Mesenchymal stem cell (in vitro differentiated cells and primary cell): ENCODE results near the gene FERMT3.
A peak's percentile ranks its signal among the peaks of the same experiment; 100 is the strongest.

Experiments used
- DNase-seq: peaks from one replicate; pipeline ENCODE4 v3.0.0-alpha.2; 2013
- H2AFZ ChIP-seq: one replicate; pipeline ENCODE4 v1.6.1; 2013; ENCODE audit warnings: low read depth, mild to moderate bottlenecking, control low read depth, inconsistent platforms, low read length, moderate library complexity
- H2AK5ac ChIP-seq: 2 replicates; pipeline ENCODE4 v1.6.1; 2013; ENCODE audit warnings: low read length, moderate library complexity, mild to moderate bottlenecking, inconsistent platforms; ENCODE audit not compliant: severe bottlenecking
- H2BK120ac ChIP-seq: one replicate; pipeline ENCODE4 v1.6.1; 2013; ENCODE audit warnings: low read depth, mild to moderate bottlenecking, inconsistent platforms, low read length, moderate library complexity
- H2BK12ac ChIP-seq, 2 experiments: one replicate each; pipeline ENCODE4 v1.6.1; 2013; ENCODE audit warnings: inconsistent platforms in 2 of 2, low read length in 2 of 2, mild to moderate bottlenecking in 2 of 2, moderate library complexity in 2 of 2, control low read depth in 1 of 2
- H2BK15ac ChIP-seq: one replicate; pipeline ENCODE4 v1.6.1; 2013; ENCODE audit warnings: mild to moderate bottlenecking, low read depth, inconsistent platforms; ENCODE audit not compliant: poor library complexity, severe bottlenecking
- H2BK5ac ChIP-seq: 2 replicates; pipeline ENCODE4 v1.6.1; 2013; ENCODE audit warnings: low read depth, mild to moderate bottlenecking, low read length, control low read depth, inconsistent platforms; ENCODE audit not compliant: poor library complexity, severe bottlenecking
- H3K14ac ChIP-seq, 2 experiments: one replicate each; pipeline ENCODE4 v1.6.1; 2013; ENCODE audit warnings: inconsistent platforms in 2 of 2, low read length in 2 of 2, control low read depth in 1 of 2, mild to moderate bottlenecking in 1 of 2, moderate library complexity in 1 of 2
- H3K18ac ChIP-seq, 2 experiments: one replicate each; pipeline ENCODE4 v1.6.1; 2013; ENCODE audit warnings: inconsistent platforms in 2 of 2, low read length in 2 of 2, control low read depth in 1 of 2, low read depth in 1 of 2, mild to moderate bottlenecking in 1 of 2
- H3K23ac ChIP-seq, 2 experiments: one replicate each; pipeline ENCODE4 v1.6.1; 2013; ENCODE audit warnings: inconsistent platforms in 2 of 2, low read length in 2 of 2, mild to moderate bottlenecking in 2 of 2, moderate library complexity in 2 of 2, control low read depth in 1 of 2
- H3K27ac ChIP-seq: 2 replicates; pipeline ENCODE4 v1.5.1; 2013; ENCODE audit warnings: mild to moderate bottlenecking, moderate library complexity, low read length, control low read depth, inconsistent platforms; ENCODE audit not compliant: poor library complexity, severe bottlenecking
- H3K27me3 ChIP-seq, 2 experiments: 2 replicates each; pipeline versions ENCODE4 v1.6.1 to v1.7.0; 2013; ENCODE audit warnings: low read length in 2 of 2, mild to moderate bottlenecking in 2 of 2, moderate library complexity in 2 of 2, control low read depth in 1 of 2, inconsistent platforms in 1 of 2; ENCODE audit not compliant: control insufficient read depth in 1 of 2, insufficient read depth in 1 of 2
- H3K36me3 ChIP-seq, 2 experiments: 2 replicates each; pipeline versions ENCODE4 v1.6.1 to v1.7.0; 2013; ENCODE audit warnings: low read length in 2 of 2, control low read depth in 1 of 2, inconsistent platforms in 1 of 2, low read depth in 1 of 2, mild to moderate bottlenecking in 1 of 2; ENCODE audit not compliant: insufficient read depth in 2 of 2, control insufficient read depth in 1 of 2
- H3K4ac ChIP-seq, 2 experiments: one replicate each; pipeline ENCODE4 v1.6.1; 2013; ENCODE audit warnings: inconsistent platforms in 2 of 2, low read length in 2 of 2, mild to moderate bottlenecking in 2 of 2, moderate library complexity in 2 of 2, control low read depth in 1 of 2, low read depth in 1 of 2
- H3K4me1 ChIP-seq: 2 replicates; pipeline ENCODE4 v1.6.1; 2013; ENCODE audit warnings: low read depth, low read length, control low read depth; ENCODE audit not compliant: control insufficient read depth, insufficient read depth
- H3K4me2 ChIP-seq: 2 replicates; pipeline ENCODE4 v1.6.1; 2013; ENCODE audit warnings: low read length, mild to moderate bottlenecking, inconsistent platforms; ENCODE audit not compliant: poor library complexity, severe bottlenecking
- H3K4me3 ChIP-seq, 2 experiments: 2 replicates each; pipeline versions ENCODE4 v1.5.1 to v1.7.0; 2013; ENCODE audit warnings: low read length in 2 of 2, mild to moderate bottlenecking in 2 of 2, control low read depth in 1 of 2, low read depth in 1 of 2; ENCODE audit not compliant: insufficient read depth in 1 of 2
- H3K79me1 ChIP-seq: replicated peaks from 2 replicates; pipeline ENCODE4 v1.6.1; 2013; ENCODE audit warnings: mild to moderate bottlenecking, control low read depth, low read length, inconsistent platforms; ENCODE audit not compliant: poor library complexity, severe bottlenecking
- H3K9ac ChIP-seq: 2 replicates; pipeline ENCODE4 v1.7.0; 2013; ENCODE audit warnings: mild to moderate bottlenecking, low read length, moderate library complexity
- H3K9me3 ChIP-seq: 2 replicates; pipeline ENCODE4 v1.7.0; 2013; ENCODE audit warnings: mild to moderate bottlenecking, low read length; ENCODE audit not compliant: control insufficient read depth
- H4K8ac ChIP-seq: one replicate; pipeline ENCODE4 v1.6.1; 2013; ENCODE audit warnings: inconsistent platforms, mild to moderate bottlenecking, low read length, moderate library complexity
- H4K91ac ChIP-seq: one replicate; pipeline ENCODE4 v1.6.1; 2013; ENCODE audit warnings: mild to moderate bottlenecking, low read length, inconsistent platforms
- WGBS: methylation state at CpG from one replicate; pipeline ENCODE4 v1.1.7; 2013; ENCODE audit warnings: mixed read lengths; 5-methylcytosine and 5-hydroxymethylcytosine counted together

Gene FERMT3

DNA sequence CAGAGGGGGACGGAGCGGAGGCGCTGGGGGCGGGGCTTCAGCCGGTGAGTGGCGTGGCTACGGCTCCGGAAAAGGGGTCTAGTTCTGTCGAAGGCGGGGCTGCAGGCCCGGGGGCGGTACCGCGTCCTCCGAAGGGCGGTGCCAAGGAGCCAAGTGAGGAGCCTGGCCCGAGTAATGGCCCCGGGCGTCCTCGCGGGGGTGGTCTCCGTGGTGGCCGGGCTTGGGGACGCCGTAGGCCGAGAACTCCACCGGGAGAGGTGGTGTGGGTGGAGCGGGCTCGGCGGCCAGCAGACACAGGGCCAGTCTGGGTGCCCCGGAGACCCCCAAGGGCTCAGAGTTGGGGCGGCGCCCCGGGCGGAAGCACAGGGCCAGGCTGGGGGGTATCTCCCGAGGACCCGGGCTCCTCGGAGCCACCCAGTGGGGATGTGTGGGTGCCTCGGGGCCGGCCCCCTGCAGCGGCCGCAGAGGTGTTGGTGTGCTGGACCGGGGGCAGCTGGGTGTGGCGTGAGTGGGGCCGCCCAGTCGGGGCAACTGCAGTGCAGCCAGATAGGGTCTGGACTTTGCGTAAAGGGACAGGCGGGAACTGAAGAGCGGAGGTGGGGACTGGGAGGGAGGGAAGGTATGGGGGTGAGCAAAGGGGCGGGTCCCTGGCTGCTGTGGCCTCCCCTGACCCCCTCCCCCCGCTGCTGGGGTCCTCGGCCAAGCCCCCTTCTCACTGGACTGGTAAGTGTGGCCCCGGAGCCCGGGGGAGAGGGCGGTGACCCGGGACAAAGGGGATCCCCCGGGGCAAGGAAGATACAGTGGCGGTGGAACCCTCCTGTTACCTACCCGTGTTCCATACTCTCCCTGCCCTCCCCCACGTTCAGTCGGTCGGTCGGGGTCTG is 35.2 kb downstream of the FERMT3 start:
- Histone ChIP-seq H3K9me3 (no peaks in the 10 kb centered on the region), H3K9ac (peak overlapping the region; percentile 91), H3K27ac (peak overlapping the region; percentile 36), H3K36me3 (peaks cover 42 to 51% of the 10 kb centered on the region in 2 experiments), H2BK12ac (peak overlapping the region in 1 of 2 experiments; percentile 65), H3K23ac (peak overlapping the region in 1 of 2 experiments; percentile 10), H3K4me3 (peak overlapping the region; percentile 74 to 89), H3K27me3 (no peaks in the 10 kb centered on the region), H2AFZ (no peak overlapping the region), H3K18ac (peak overlapping the region; percentile 14 to 90), H2BK5ac (peak overlapping the region; percentile 54), H4K91ac (peak overlapping the region; percentile 89), H2AK5ac (peak overlapping the region; percentile 59), H2BK15ac (peak overlapping the region; percentile 99), H4K8ac (peak overlapping the region; percentile 78), H3K4ac (peak overlapping the region; percentile 40 to 98), H3K79me1 (peaks cover 17% of the 10 kb centered on the region), H3K4me2 (peak overlapping the region; percentile 95), H2BK120ac (peak overlapping the region; percentile 82), H3K4me1 (peaks cover 37% of the 10 kb centered on the region), H3K14ac (peak overlapping the region in 1 of 2 experiments; percentile 82)
- WGBS, result under 1% methylated on average over 47 of the region's 63 CpGs
- peak; percentile 59 for DNase-seq

DNA sequence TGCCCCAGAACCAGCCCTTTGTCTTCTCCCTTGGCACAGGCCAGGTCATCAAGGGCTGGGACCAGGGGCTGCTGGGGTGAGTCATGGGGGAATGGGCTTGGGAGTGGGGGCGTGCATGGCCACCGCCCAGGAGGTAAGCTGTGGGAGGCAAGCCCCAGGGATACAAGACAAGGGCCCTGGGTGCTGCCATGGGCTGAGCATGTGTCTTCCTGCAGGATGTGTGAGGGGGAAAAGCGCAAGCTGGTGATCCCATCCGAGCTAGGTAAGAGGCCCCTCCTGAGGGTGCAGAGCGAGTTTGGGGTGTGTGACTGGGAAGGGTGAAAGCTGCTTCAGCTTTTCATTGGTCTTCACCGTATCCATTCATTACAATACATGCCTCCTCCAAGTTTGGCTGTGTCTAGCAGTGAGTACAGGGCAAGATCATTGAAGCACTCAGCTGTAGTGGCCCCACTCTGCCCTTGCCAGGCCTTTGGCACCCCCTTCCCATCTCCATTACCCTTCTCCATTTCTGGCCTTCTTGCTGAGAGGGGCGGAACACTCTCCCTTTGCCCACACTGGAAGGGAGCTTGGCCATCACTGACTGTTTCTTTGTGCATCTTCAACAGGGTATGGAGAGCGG is 36.8 kb downstream of the FERMT3 start:
- no peak overlapping the region for H3K4me2 ChIP-seq
- no peak overlapping the region for H2BK15ac ChIP-seq
- H3K27ac ChIP-seq, result peak overlapping the region; percentile 0
- H3K14ac ChIP-seq, result peak overlapping the region in 1 of 2 experiments; percentile 33
- no peak overlapping the region for H2BK120ac ChIP-seq
- no peak for DNase-seq
- no peak overlapping the region for H4K91ac ChIP-seq
- H2AFZ ChIP-seq, result no peak overlapping the region
- peaks cover 29 to 38% of the 10 kb centered on the region in 2 experiments for H3K36me3 ChIP-seq
- H3K23ac ChIP-seq, result peak overlapping the region in 1 of 2 experiments; percentile 61
- H3K9ac ChIP-seq, result peak overlapping the region; percentile 91
- H3K27me3 ChIP-seq, result no peaks in the 10 kb centered on the region
- no peak overlapping the region for H4K8ac ChIP-seq
- H2AK5ac ChIP-seq, result no peak overlapping the region
- H3K9me3 ChIP-seq, result no peaks in the 10 kb centered on the region
- H2BK5ac ChIP-seq, result no peak overlapping the region
- H2BK12ac ChIP-seq, result no peak overlapping the region
- H3K4me1 ChIP-seq, result peaks cover 41% of the 10 kb centered on the region
- H3K4me3 ChIP-seq, result peak overlapping the region in 1 of 2 experiments; percentile 89
- H3K4ac ChIP-seq, result no peak overlapping the region
- no peak overlapping the region for H3K18ac ChIP-seq
- peaks cover 9% of the 10 kb centered on the region for H3K79me1 ChIP-seq
- 81% methylated on average over 5 of the region's 8 CpGs for WGBS

GRCh38 chr11:64244107-64244506 is 37.6 kb downstream of the FERMT3 start:
- Histone ChIP-seq H3K23ac (no peak overlapping the region), H3K4ac (no peak overlapping the region), H4K91ac (no peak overlapping the region), H3K27ac (peak overlapping the region; percentile 1), H3K9me3 (no peaks in the 10 kb centered on the region), H3K36me3 (peaks cover 22 to 30% of the 10 kb centered on the region in 2 experiments), H2BK12ac (no peak overlapping the region), H2BK120ac (no peak overlapping the region), H3K79me1 (peaks cover 10% of the 10 kb centered on the region), H3K18ac (no peak overlapping the region), H3K27me3 (no peaks in the 10 kb centered on the region), H2BK5ac (no peak overlapping the region), H3K14ac (no peak overlapping the region), H3K9ac (peak overlapping the region; percentile 93), H3K4me1 (peaks cover 41% of the 10 kb centered on the region), H3K4me3 (peak overlapping the region in 1 of 2 experiments; percentile 51), H2AK5ac (no peak overlapping the region), H4K8ac (no peak overlapping the region), H2BK15ac (no peak overlapping the region), H2AFZ (no peak overlapping the region), H3K4me2 (no peak overlapping the region)
- no peak for DNase-seq
- WGBS, result 76% methylated on average over 3 of the region's 5 CpGs

DNA sequence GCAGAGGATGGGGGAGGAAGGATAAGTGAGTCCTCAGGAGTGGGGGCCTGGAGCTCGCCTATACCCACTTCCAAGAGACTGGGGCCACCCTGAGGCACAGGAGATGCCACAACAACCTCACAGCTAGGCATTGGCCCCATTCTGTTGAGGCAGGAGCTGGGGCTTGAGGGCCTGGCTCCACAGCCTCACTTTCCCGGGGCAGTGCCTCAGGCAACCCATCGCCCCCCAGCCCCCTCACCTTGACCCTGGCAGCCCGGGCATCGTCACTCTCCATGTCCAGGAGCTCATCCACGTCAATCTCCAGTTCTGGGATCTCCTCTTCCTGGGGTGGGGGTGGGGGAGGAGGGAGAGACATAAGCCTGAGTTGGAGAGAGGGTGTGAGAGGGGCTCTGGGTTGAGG is 38.4 kb downstream of the FERMT3 start:
- no peaks in the 10 kb centered on the region for H3K9me3 ChIP-seq
- peak overlapping the region in 1 of 2 experiments; percentile 81 for H3K23ac ChIP-seq
- peaks cover 41% of the 10 kb centered on the region for H3K4me1 ChIP-seq
- H2BK5ac ChIP-seq, result peak overlapping the region; percentile 10
- peak overlapping the region; percentile 79 for H3K27ac ChIP-seq
- H3K4me2 ChIP-seq, result peak overlapping the region; percentile 89
- peaks cover 15 to 26% of the 10 kb centered on the region in 2 experiments for H3K36me3 ChIP-seq
- H2AK5ac ChIP-seq, result peak overlapping the region; percentile 68
- no peak overlapping the region for H2BK15ac ChIP-seq
- H4K8ac ChIP-seq, result peak overlapping the region; percentile 12
- H3K79me1 ChIP-seq, result peaks cover 6% of the 10 kb centered on the region
- no peak overlapping the region for H4K91ac ChIP-seq
- H3K27me3 ChIP-seq, result no peaks in the 10 kb centered on the region
- H3K4ac ChIP-seq, result peak overlapping the region in 1 of 2 experiments; percentile 38
- peak overlapping the region; percentile 27 for H2BK120ac ChIP-seq
- no peak overlapping the region for H2AFZ ChIP-seq
- H3K9ac ChIP-seq, result peak overlapping the region; percentile 93
- H3K14ac ChIP-seq, result peak overlapping the region in 1 of 2 experiments; percentile 57
- peak overlapping the region in 1 of 2 experiments; percentile 29 for H3K18ac ChIP-seq
- no peak for DNase-seq
- H3K4me3 ChIP-seq, result peak overlapping the region; percentile 75 to 95
- WGBS, result 100% methylated on average over 1 of the region's 6 CpGs
- H2BK12ac ChIP-seq, result peak overlapping the region in 1 of 2 experiments; percentile 60
